Right lobe of liver (tissue), 6 donors: ENCODE measurements around the gene PDE4B. TPM values are rescaled to one million over a fixed set of nuclear protein-coding genes. Genes with fewer than 3 reads are reported as not detected.
A peak's percentile ranks its signal among the peaks of the same experiment; 100 is the strongest.

ENCODE experiments used
- ATAC-seq, 4 donors: fragments of 200-7000 bp; cut with Tn5 transposase; one replicate each; pipeline ENCODE4 v1.9.1; 2020; ENCODE audit warnings: mild to moderate bottlenecking in 4 of 4, moderate library complexity in 4 of 4
- DNase-seq, 3 donors: peaks; one replicate each; pipeline ENCODE4 v3.0.0-alpha.2; 2020
- H3K27ac ChIP-seq, 3 donors: fragments of 200-600 bp; one replicate each; pipeline ENCODE4 v1.8.0; 2022
- H3K27me3 ChIP-seq, 2 donors: fragments of 200-600 bp; one replicate each; pipeline ENCODE4 v1.8.0; 2022
- H3K36me3 ChIP-seq, 4 donors: fragments of 200-600 bp; sonication (generic) in 1 of 4; one replicate each; pipeline versions ENCODE4 v1.5.1 to v1.8.0; 2017 to 2022; ENCODE audit warnings: control low read depth in 1 of 4
- H3K4me1 ChIP-seq, 4 donors: fragments of 200-600 bp; sonication (generic) in 1 of 4; one replicate each; pipeline versions ENCODE4 v1.5.1 to v1.8.0; 2017 to 2022; ENCODE audit warnings: control low read depth in 1 of 4
- H3K4me3 ChIP-seq, 3 donors: fragments of 200-600 bp; one replicate each; pipeline ENCODE4 v1.8.0; 2022
- H3K9me3 ChIP-seq, 4 donors: fragments of 200-600 bp; sonication (generic) in 1 of 4; one replicate each; pipeline versions ENCODE4 v1.5.1 to v1.8.0; 2017 to 2022; ENCODE audit warnings: control low read depth in 1 of 4
- POLR2A ChIP-seq: fragments of 450-650 bp; IDR thresholded peaks from one replicate; pipeline ENCODE4 v1.6.1; 2017; ENCODE audit warnings: antibody characterized with exemption, mild to moderate bottlenecking
- WGBS: methylation state at CpG from one replicate; pipeline ENCODE4 v1.1.6; 2018; ENCODE audit warnings: low coverage, low lambda C conversion rate; ENCODE audit not compliant: insufficient coverage; ENCODE audit errors: missing lambda C conversion rate; 5-methylcytosine and 5-hydroxymethylcytosine counted together
- intact Hi-C, 2 donors: fragments of 100-400 bp; cut with DNase I; formaldehyde crosslinking; loops; one replicate each; pipeline versions ENCODE4 v1.11.2 to v1.14.1; 2022
- total RNA-seq, 6 experiments: library from RNA; depleted of rRNA in 2 of 6; stranded (reverse); fragments of >200 nt in 2 of 6; fragmentation: NEBNext Ultra II Directional in 3 of 6; extraction: Animal tissue kit (Norgen Biotek cat#: 25700) in 3 of 6; gene quantifications; one replicate each; pipeline versions ENCODE4 v1.1.0 to v1.2.4, GENCODE V29; 2016 to 2023
- TF ChIP-seq, protein P1 (sequence below), 4 donors: fragments of 200-600 bp in 3 of 4; fragments of 450-650 bp in 1 of 4; IDR thresholded peaks; one replicate each; pipeline versions ENCODE4 v1.5.1 to v1.8.0; 2016 to 2022; ENCODE audit warnings: antibody characterized with exemption in 4 of 4, mild to moderate bottlenecking in 2 of 4
- donor health status: DM: no; HTN: yes; CAD: no.
- donor health status: DM: no; HTN: no; CAD: no.
- donor health status: DM: no; HTN: no; CAD: no.
- donor health status: DM: no; HTN: yes; CAD: no.
- donor health status: DM: no; HTN: yes; CAD: no.

PDE4B gene
- total RNA-seq, 6 experiments from 2014 or later = 1.4 to 6.4 (median 2.4) TPM

- Histone ChIP-seq H3K4me1 (peaks cover 0 to 7% (median 1%) of the 10 kb centered on the region in 4 donors), H3K27ac (no peak overlapping the region), H3K9me3 (no peaks in the 10 kb centered on the region), H3K36me3 (no peaks in the 10 kb centered on the region), H3K27me3 (no peaks in the 10 kb centered on the region), H3K4me3 (no peak overlapping the region)
- ATAC-seq (no peak), DNase-seq (no peak)
- WGBS = 44% methylated on average over 1 of the region's 2 CpGs
- no peak for TF ChIP-seq POLR2A
- TF ChIP-seq, protein P1, sequence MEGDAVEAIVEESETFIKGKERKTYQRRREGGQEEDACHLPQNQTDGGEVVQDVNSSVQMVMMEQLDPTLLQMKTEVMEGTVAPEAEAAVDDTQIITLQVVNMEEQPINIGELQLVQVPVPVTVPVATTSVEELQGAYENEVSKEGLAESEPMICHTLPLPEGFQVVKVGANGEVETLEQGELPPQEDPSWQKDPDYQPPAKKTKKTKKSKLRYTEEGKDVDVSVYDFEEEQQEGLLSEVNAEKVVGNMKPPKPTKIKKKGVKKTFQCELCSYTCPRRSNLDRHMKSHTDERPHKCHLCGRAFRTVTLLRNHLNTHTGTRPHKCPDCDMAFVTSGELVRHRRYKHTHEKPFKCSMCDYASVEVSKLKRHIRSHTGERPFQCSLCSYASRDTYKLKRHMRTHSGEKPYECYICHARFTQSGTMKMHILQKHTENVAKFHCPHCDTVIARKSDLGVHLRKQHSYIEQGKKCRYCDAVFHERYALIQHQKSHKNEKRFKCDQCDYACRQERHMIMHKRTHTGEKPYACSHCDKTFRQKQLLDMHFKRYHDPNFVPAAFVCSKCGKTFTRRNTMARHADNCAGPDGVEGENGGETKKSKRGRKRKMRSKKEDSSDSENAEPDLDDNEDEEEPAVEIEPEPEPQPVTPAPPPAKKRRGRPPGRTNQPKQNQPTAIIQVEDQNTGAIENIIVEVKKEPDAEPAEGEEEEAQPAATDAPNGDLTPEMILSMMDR (IDR thresholded peaks at IDR 0.05) = no peak
- intact Hi-C loops = no loop called here
Measured at GRCh38 chr1:66265268-66265667, 472.6 kb downstream of the PDE4B start.

DNA sequence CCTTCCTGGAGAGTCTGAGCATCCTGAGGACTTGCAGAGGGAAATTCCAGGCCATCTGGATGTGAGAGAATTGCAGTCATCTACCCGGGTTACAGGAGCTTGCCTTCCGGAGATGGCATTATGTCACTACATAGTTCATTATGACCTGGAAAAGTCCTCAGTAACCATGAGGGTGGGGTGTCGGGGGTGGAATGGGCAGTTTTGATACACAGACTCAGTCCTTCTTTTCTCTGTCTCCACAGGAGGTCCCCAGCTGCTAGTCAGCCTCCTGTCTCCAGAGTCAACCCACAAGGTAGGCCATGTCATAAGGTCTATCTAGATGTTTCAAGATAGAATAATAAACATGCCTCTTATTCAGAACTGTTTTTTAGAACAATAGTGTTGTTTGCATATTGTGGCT, 473.1 kb downstream of the PDE4B start:
- H3K4me3 ChIP-seq = no peak overlapping the region
- no CpG with 5 or more reads among the region's 3 CpGs for WGBS
- no peaks in the 10 kb centered on the region for H3K27me3 ChIP-seq
- no peaks in the 10 kb centered on the region for H3K36me3 ChIP-seq
- H3K27ac ChIP-seq = no peak overlapping the region
- H3K4me1 ChIP-seq = peaks cover 0 to 12% (median 4%) of the 10 kb centered on the region in 4 donors
- TF ChIP-seq, protein P1 (IDR thresholded peaks at IDR 0.05) = no peak
- TF ChIP-seq POLR2A = no peak
- peak in 3 of 4 donors; percentile 27 to 63 (median 36) for ATAC-seq
- intact Hi-C loops = no loop called here
- no peak for DNase-seq
- H3K9me3 ChIP-seq = no peaks in the 10 kb centered on the region

DNA sequence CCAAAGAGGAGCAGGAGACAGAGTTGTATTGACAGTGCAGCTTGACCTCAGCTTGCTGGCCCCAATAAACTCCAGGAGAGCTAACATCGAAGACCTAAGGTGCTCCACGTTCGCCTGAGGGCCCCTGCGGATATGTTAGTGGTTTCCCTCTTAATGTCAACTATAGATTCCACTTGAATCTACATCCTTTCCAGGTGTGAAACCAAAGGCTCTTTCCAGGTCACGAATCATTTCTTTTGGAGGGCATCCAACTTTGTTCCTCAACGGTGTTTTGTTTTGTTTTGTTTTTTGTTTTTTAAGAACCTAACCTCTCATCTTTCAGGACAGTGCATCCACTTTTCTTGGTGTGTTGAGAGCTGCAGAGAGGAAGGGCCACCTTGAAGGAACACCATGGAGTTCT, 473.7 kb downstream of the PDE4B start:
- Histone ChIP-seq H3K27me3 (no peaks in the 10 kb centered on the region), H3K36me3 (no peaks in the 10 kb centered on the region), H3K4me3 (no peak overlapping the region), H3K9me3 (no peaks in the 10 kb centered on the region), H3K4me1 (peaks cover 0 to 18% (median 5%) of the 10 kb centered on the region in 4 donors), H3K27ac (no peak overlapping the region)
- intact Hi-C loops = no loop called here
- WGBS = 51% methylated on average over 3 of the region's 6 CpGs
- no peak for ATAC-seq
- TF ChIP-seq, protein P1 (IDR thresholded peaks at IDR 0.05) = no peak
- TF ChIP-seq POLR2A = no peak
- DNase-seq = no peak

GRCh38 chr1:66266756-66267155, 474.1 kb downstream of the PDE4B start:
- Histone ChIP-seq H3K4me1 (peaks cover 0 to 22% (median 5%) of the 10 kb centered on the region in 4 donors), H3K27ac (no peak overlapping the region), H3K4me3 (no peak overlapping the region), H3K36me3 (no peaks in the 10 kb centered on the region), H3K9me3 (no peaks in the 10 kb centered on the region), H3K27me3 (no peaks in the 10 kb centered on the region)
- TF ChIP-seq, protein P1 (IDR thresholded peaks at IDR 0.05) = no peak
- TF ChIP-seq POLR2A = no peak
- 80% methylated on average over 3 of the region's 3 CpGs for WGBS
- DNase-seq = no peak
- intact Hi-C loops = no loop called here
- no peak for ATAC-seq
